GM19372 (cell line): Measurements from ENCODE around the gene MXRA7.
"Not testable (repeated sequence)": the region's sequence is repeated elsewhere in the genome, so short reads cannot be mapped to it uniquely, and the experiment has no call there.

Experiments used
- ATAC-seq: cut with Tn5 transposase; IDR thresholded peaks from one replicate; pipeline ENCODE4 v1.9.1; 2021; ENCODE audit warnings: mild to moderate bottlenecking, low read depth, moderate library complexity; ENCODE audit not compliant: unreplicated experiment

The MXRA7 gene

DNA sequence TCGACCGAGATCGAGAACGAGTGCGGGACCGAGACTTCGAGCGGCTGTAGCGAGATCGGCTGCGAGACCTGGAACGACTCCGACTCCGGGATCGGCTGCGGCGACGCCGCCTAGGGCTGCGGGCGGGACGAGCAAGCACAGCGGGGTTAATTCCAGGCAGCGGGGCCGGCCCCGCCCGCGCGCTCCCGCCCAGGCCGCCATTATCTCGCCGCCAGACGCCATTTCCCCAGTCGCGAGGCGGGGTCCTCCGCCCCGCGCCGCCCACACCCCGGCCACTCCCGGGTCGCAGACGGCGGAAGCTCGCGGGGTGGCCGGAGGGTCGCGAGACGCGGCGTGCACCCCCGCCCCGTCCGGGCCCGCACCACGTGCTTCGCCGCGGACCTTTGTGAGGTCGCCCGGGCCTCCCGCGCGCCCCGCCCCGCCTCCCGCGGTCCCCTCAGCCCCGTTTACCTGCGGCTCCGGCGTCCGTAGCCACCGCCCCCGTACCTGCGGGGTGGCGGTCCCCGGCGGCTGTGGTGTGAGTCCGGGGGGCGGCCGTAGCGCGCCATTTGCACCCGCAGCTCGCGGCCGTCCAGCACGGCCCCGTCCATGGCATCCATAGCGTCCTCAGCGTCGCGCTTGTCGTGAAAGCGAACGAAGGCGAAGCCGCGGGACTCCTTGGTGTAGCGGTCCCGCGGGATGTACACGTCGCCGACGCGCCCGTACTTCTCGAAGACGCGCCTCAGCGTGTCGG lies 25.8 kb upstream of the MXRA7 start:
- ATAC-seq = peak; percentile 8

DNA sequence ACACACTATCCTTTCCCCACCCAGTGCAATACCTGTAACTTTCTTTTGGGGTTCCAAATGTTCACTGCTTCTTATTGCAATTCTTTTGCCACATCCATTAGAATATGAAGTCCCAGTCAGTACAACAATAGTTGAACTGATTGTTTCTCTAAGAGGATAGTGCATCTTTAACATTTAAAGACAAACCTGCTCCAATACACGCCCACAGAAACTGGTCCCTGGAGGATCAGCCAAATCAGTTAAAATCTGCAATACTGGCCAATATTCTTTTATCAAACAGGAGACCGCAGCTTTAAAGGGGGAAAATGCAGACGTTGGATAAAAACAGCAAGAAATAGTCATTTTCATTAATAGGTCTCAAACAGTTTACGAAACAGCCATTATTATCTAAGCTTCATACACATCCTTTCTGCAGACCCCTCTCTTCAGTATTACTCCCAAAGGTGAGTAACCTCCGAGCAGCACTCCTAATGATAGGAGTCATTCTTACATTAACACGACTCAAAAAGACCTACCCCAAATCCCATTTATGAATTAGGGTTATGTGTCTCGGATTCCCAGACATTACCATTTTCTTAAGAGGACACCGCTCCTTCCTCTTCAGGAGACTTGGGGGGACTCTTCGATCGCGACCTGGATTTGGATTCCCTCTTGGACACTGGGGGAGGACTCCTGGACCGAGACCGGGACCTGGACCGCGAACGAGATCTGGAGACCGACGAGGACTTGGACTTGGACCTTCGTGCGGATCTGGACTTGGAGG lies 25.0 kb upstream of the MXRA7 start:
- ATAC-seq = no peak

GRCh38 chr17:76735006-76735405 lies 24.2 kb upstream of the MXRA7 start:
- ATAC-seq = no peak

DNA sequence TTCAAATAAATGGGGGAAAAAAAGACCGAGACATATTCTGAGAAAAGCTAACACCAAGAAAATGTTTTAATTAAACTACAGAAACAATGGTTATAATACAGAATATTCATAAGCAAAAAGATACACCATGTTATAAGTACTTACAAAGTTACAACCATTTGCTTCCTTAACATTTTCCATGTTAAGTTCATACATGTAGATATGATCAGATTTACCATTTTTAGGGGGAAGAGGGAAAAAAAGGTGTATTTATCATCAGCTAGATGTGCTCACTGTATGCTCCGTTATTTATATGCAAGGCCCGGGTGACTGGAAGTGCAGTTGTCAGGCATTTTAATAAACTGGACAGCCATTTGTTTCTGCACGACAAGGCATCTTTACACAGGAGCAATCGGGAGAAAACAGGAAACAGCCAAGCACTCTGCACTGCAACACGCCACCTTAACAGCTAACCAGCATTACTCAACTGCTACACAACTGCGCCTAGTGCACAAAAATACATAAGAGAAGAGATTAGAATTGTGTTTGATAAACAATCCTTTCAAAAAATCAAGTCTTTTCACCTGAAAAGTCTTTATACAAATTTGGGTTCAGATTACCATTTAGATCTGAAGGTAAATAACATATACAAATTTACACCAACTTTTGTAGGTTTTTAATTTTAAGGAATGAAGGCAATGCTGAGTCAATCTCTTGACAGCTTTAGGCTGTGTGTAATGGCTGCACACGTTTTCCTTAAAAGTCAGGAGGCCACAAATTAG lies 23.5 kb upstream of the MXRA7 start:
- no peak for ATAC-seq

DNA sequence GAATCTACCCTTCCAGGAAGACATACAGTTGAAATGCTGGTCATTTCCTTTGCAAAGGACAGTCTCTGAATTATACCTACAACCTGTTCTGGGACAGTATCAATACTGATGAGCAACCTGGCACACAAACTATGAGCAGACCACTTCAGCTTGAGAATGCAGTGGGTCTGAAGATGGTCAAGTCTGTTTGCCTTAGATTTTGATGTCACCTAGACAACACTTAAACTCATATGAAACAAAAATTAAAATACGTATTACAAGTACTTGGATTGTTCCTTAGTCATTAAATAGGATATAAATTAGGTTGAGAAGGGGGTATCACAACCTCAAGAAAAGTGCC lies 22.8 kb upstream of the MXRA7 start:
- no peak for ATAC-seq

DNA sequence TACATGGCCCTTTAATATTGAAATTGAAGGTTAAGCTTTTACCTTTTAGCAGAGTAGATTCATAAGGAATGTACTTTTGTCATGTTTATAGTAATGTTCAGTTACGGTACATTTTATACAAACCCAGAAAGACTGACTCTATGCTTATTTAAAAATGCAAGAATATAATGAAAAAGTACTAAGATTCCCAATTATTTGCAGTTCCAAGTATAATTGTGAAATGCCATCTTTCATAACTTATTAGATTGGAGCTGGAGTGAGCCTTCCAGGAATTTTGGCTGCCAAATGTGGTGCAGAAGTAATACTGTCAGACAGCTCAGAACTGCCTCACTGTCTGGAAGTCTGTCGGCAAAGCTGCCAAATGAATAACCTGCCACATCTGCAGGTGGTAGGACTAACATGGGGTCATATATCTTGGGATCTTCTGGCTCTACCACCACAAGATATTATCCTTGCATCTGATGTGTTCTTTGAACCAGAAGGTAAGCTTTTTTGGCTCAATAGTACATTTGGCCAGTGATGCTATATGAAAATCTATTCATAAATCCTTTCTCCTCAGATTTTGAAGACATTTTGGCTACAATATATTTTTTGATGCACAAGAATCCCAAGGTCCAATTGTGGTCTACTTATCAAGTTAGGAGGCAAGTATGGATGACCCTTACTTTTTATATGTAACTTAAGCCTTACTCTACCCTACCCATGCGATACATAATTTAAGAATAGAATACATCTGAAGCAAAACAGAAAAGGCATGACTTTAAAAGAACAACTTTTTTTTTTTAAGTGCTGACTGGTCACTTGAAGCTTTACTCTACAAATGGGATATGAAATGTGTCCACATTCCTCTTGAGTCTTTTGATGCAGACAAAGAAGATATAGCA lies 22.2 kb upstream of the MXRA7 start:
- no peak for ATAC-seq

DNA sequence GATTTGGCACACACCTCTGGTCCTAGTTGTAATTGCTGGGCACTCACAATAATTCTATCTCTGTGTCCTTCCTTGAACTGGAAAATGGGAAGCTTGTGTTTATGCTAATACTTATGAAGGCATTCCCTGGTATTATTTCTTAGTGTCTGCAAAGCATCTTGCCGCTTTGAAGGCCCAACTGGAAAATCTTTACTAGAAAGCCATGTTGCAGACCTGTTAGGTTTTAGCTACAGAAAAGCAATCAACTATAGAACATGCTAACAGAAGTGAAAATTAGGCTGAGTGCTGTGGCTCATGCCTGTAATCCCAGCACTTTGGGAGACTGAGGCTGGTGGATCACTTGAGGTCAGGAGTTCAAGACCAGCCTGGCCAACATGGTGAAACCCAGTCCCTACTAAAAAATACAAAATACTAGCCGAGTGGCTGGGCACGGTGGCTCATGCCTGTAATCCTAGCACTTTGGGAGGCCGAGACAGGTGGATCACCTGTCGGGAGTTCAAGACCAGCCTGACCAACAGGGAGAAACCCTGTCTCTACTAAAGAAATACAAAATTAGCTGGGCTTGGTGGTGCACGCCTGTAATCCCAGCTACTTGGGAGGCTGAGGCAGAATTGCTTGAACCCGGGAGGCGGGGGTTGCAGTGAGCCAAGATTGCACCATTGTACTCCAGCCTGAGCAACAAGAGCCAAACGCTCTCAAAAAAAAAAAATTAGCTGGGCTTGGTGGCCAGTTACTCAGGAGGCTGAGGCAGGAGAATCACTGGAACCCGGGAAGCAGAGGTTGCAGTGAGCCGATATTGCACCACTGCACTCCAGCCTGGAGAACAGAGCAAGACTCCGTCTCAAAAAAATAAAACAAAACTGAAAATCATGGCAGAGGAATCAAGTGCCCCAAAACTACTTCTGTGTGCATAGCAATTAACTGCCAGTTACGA lies 21.3 kb upstream of the MXRA7 start:
- not testable (repeated sequence) for ATAC-seq

DNA sequence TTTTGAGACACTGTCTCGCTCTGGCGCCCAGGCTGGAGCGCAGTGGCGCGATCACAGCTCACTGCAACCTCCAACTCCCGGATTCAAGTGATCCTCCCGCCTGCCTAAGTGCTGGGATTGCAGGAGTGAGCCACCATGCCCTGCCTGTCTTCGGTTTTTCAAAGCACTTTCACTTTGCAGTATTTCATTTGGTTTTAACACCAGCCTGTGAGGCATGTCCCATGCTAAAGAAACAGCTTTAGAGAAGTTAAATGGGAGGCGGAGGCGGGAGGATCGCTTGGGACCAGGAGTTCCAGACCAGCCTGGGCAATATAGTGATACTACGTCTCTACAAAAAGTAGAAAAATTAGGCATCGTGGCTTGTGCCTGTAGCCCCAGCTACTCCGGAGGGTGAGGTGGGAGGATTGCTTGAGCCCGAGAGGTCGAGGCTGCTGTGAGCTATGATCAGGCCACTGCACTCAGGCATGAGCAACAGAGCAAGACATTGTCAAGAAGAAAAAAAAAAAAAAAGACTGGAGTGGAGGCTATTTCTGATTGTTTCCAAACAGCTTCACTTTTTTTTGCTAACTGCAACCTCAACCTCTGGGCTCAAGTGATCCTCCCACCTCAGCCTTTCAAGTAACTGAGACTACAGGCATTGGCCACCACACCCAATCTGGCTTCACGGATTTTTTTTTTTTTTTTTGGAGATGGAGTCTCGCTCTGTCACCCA lies 17.1 kb upstream of the MXRA7 start:
- no peak for ATAC-seq

- peak; percentile 39 for ATAC-seq
Observed at GRCh38 chr17:76726776-76727718, 16.3 kb upstream of the MXRA7 start, which contains the start of gene METTL23. Gene METTL23 (plus strand): TSS chr17:76726839. CDS start chr17:76729711, 2,872 bp downstream.

DNA sequence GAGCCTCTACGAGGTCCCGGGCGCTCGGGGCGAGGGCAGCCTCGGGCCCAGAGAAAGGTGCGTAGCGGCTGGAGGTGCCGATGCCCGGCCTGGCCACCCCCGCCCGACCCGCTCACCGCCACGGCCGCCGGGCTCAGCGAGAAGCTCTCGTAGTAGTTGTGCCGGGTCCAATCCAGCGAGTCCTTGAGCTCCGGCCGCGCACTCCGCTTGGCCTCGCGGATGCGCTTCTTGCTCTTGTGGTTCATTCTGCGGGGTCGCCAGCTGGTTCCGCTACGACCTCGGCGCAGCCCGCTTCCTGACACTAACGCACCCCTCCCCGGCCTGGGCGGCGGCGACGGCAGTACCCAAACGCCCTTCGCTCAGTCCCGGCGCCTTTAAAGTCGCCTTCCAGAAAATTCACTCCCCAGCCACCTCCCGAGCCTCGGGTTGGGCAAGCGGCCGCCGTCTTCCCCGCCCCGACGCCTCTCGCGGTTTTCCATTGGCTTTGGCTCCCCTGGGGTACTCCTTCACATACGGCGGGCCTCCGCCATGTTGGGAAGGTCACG lies 15.5 kb upstream of the MXRA7 start, which contains the start of gene JMJD6:
Gene JMJD6, minus strand, starts transcription at position 376 of the 545 bp plus-strand sequence. Its CDS starts 131 bp downstream, at position 245.
- peak; percentile 73 for ATAC-seq

GRCh38 chr17:76725580-76726230 lies 14.9 kb upstream of the MXRA7 start:
- ATAC-seq = peak; percentile 16

DNA sequence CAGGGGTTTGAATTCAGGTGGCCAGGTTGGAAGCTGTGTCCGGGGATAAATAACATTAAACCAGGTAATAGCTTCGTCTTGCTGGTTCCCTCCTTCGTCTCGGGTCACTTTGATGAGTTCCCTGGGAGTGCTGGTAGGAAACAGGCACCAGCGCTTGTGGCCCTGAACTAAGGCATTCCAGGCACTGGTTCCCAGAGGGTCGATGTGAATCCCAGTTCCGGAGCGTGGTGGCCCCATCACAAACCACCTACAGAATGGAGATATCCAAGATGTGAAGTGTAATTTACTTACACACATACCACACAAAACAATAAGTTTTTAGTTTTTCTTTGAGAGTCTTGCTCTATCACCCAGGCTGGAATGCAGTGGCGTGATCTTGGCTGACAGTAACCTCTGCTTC lies 13.0 kb upstream of the MXRA7 start:
- ATAC-seq = no peak

DNA sequence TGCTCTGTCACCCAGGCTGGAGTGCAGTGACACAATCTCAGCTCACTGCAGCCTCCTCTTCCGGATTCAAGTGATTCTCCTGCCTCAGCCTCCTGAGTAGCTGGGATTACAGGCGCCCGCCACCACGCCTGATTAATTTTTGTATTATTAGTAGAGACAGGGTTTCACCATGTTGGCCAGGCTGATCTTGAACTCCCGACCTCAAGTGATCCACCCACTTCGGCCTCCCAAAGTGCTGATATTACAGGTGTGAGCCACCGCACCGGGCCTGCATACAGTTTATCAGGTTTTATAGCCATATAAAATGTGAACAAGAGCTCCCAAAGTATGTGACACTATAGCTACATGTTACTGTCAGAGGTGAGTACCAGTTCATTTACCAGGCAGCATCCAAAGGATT lies 12.2 kb upstream of the MXRA7 start:
- ATAC-seq = not testable (repeated sequence)

DNA sequence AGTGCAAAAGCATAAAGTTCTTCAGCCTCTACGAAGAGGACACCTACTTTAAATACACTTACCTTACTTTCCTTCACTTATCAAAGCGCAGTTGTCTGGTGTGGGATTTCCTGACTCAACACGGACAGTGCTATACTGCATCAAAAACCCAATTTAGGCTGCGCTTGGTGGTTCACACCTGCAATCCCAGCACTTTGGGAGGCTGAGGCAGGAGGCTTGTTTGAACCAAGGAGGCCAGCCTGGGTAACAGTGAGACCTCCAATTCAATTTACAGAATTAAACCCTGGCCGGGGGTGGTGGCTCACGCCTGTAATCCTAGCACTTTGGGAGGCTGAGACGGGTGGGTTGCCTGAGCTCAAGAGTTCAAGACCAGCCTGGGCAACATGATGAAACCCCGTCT lies 11.5 kb upstream of the MXRA7 start:
- no peak for ATAC-seq

DNA sequence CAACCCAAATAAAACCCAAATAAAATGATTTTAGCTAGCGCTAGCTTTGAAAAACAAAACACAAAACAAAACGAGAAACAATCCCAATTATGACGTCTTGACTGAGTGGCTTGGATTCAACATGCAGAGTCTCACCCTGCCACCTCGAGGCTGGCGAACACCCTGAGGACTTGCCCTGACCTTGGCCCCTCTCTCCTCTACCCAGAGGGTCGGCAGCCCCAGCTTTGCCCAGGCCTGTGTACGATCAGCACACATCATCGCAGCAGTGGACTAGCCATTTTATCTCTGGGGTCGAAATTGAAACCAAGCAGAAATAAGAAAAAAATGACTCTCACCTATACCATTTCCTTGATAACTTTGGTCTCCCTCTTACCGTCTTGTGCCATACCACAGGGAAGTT lies 10.7 kb upstream of the MXRA7 start:
- ATAC-seq = no peak

- no peak for ATAC-seq
Observed at GRCh38 chr17:76720941-76721340, 10.2 kb upstream of the MXRA7 start.

DNA sequence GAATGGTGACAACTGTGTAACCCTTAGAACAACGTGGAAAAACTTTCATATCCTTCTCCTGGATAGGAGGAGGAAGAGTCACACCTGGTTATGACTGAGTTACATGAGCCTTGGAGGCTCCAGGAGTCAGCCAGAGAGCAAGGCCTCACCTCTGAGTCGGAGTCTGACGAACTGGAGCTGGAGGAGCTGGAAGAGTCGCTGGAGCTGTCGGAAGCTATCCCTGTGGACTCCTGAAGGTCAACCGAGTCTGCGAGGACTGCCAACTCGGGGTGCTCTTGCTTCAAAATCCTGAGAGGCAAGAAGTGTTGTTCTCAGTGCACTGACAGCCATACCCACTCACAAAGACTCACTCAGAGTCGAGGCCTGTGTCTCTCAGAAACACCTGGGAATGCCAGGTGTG lies 9.4 kb upstream of the MXRA7 start:
- ATAC-seq = no peak
